Thoracic aorta (tissue), 2 donors: ENCODE data around the gene ABHD15. TPM values are rescaled to one million over a fixed set of nuclear protein-coding genes. Genes with fewer than 3 reads are reported as not detected.

Source experiments
- ATAC-seq: fragments of 150-250 bp; one replicate; pipeline ENCODE4 v1.8.0; 2017; ENCODE audit warnings: low read depth; ENCODE audit not compliant: insufficient number of reproducible peaks, low FRiP score
- DNase-seq: peaks from one replicate; pipeline ENCODE4 v3.0.0-alpha.2; 2020; ENCODE audit warnings: low spot score
- H3K27ac ChIP-seq, 2 donors: fragments of 200-600 bp; sonication (generic); 1 replicate in 1 of 2; 2 replicates in 1 of 2; pipeline ENCODE4 v1.5.1; 2016; ENCODE audit warnings: mild to moderate bottlenecking in 2 of 2, moderate library complexity in 2 of 2
- H3K27me3 ChIP-seq: fragments of 200-600 bp; sonication (generic); replicated peaks from 2 replicates; pipeline ENCODE4 v1.6.0; 2016; ENCODE audit warnings: mild to moderate bottlenecking; ENCODE audit not compliant: insufficient read depth
- H3K36me3 ChIP-seq: fragments of 200-600 bp; sonication (generic); one replicate; pipeline ENCODE4 v1.5.1; 2016
- H3K4me1 ChIP-seq, 2 donors: fragments of 200-600 bp; sonication (generic); 1 replicate in 1 of 2; 2 replicates in 1 of 2; pipeline versions ENCODE4 v1.5.1 to v1.6.0; 2016; ENCODE audit warnings: low read depth in 2 of 2, mild to moderate bottlenecking in 1 of 2; ENCODE audit not compliant: control insufficient read depth in 1 of 2
- H3K4me3 ChIP-seq: fragments of 200-600 bp; sonication (generic); 2 replicates; pipeline ENCODE4 v1.5.1; 2016; ENCODE audit warnings: mild to moderate bottlenecking
- H3K9me3 ChIP-seq: fragments of 200-600 bp; sonication (generic); 2 replicates; pipeline ENCODE4 v1.5.1; 2016
- total RNA-seq, 2 donors: library from RNA; depleted of rRNA; stranded (reverse); fragments of >200 nt; gene quantifications; one replicate each; pipeline versions ENCODE4 v1.1.0 to v1.2.3, GENCODE V29; 2016
- TF ChIP-seq, protein P1 (sequence below): fragments of 200-600 bp; sonication (generic); IDR thresholded peaks from one replicate; pipeline ENCODE4 v1.5.1; 2019; ENCODE audit warnings: antibody characterized with exemption

ABHD15 gene
- total RNA-seq, 2 donors from 2014 or later: 11.3 to 24.0 TPM

DNA sequence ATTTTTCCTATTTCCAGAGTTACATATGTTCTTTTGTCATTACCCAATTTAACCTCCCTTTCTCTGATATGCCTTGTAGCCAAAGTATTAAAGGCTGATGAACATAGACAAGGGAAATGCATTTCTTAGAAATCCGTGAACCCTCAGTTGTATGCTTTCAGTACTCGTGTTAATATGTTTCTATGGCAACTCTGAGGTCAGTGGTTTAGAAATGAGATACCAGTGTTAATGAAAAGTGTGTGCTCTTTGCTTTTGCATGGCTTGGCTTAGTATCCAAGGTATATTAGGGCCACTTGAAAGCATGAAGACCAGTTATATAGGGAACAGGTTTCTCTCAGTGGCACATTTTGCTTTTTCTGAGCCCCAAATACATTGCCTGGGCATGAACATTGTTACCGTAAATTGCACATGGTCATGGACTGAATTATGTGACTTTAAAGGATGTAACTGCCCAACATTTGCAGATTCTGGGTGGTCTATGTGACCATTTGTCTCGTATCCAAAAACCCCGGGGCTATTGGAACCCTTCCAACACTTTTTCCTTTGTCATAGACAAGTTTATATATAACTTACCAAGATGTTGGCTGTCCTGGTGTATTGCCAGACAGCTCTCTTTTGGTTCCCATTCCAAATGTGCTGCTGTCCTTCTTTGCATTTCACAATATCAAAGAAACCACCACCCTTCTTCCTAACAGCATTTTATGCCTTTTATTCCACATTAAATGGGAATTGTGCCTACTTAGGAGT is 17.5 kb downstream of the ABHD15 start:
- no peaks in the 10 kb centered on the region for H3K9me3 ChIP-seq
- DNase-seq (no peak), ATAC-seq (no peak)
- H3K27me3 ChIP-seq: no peaks in the 10 kb centered on the region
- no peak overlapping the region for H3K4me3 ChIP-seq
- H3K27ac ChIP-seq: no peak overlapping the region
- TF ChIP-seq, protein P1, sequence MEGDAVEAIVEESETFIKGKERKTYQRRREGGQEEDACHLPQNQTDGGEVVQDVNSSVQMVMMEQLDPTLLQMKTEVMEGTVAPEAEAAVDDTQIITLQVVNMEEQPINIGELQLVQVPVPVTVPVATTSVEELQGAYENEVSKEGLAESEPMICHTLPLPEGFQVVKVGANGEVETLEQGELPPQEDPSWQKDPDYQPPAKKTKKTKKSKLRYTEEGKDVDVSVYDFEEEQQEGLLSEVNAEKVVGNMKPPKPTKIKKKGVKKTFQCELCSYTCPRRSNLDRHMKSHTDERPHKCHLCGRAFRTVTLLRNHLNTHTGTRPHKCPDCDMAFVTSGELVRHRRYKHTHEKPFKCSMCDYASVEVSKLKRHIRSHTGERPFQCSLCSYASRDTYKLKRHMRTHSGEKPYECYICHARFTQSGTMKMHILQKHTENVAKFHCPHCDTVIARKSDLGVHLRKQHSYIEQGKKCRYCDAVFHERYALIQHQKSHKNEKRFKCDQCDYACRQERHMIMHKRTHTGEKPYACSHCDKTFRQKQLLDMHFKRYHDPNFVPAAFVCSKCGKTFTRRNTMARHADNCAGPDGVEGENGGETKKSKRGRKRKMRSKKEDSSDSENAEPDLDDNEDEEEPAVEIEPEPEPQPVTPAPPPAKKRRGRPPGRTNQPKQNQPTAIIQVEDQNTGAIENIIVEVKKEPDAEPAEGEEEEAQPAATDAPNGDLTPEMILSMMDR: no peak
- H3K36me3 ChIP-seq: no peaks in the 10 kb centered on the region
- no peaks in the 10 kb centered on the region for H3K4me1 ChIP-seq

DNA sequence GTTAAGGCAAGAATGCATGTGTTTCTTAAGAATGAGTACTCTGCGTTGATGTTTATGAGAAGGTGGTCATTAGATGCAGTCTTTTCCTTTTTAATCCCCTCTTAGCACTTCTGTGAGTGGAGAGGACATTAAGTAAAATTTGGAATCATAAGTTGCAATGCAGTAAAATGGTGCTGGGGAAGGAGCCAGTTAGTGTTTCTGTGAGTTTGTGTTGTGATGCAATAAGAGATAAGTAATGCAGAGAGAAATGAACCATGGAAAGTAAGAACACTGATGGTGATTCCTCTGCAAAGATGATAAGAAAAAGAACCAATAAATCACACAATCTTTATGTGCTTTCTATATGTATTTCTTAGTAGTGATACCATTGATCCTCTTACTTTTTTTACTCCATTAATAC is 20.0 kb downstream of the ABHD15 start:
- Histone ChIP-seq H3K27me3 (no peaks in the 10 kb centered on the region), H3K36me3 (peaks cover 14% of the 10 kb centered on the region), H3K9me3 (no peaks in the 10 kb centered on the region), H3K27ac (no peak overlapping the region), H3K4me3 (no peak overlapping the region), H3K4me1 (no peaks in the 10 kb centered on the region)
- TF ChIP-seq, protein P1: no peak
- DNase-seq (no peak), ATAC-seq (no peak)

DNA sequence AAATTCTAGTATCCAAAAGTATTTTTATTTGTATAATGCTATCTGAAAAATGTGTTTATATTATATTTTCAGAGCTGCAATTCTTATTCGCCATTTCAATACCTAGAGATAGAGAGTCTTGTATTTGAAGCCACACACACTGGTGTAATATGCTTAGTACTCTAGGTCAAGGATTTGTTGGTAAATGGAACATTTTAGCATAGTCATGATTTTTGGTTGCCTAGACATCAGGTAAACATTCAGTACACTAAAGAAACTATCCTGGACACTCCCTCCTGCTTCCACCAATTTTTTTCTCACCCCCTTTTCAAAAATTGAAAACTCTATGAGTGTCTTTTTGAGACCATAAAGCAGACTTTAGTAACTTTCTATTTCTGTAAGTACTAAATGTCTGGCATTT is 20.8 kb downstream of the ABHD15 start:
- no peaks in the 10 kb centered on the region for H3K4me1 ChIP-seq
- no peak overlapping the region for H3K27ac ChIP-seq
- no peaks in the 10 kb centered on the region for H3K9me3 ChIP-seq
- no peak overlapping the region for H3K4me3 ChIP-seq
- H3K36me3 ChIP-seq: peaks cover 14% of the 10 kb centered on the region
- ATAC-seq: no peak
- DNase-seq: no peak
- H3K27me3 ChIP-seq: no peaks in the 10 kb centered on the region
- TF ChIP-seq, protein P1: no peak

DNA sequence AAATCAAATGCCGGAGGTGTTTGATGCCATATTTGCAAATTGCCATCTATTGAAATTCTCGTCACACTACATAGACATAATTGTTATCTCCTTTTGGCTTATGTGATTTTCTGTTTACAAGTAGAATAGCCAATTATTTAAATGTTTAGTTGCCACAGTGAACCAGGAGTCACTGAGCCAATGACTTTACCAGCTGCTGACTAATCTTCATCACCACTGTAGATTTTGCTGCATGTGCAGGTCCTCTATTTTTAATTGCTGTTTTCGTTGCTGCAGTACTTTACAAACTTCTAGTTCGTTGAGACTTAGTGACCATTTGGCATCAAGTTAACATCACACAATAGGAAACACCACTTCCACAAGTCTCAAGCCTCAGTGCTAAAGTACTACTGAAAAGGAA is 22.8 kb downstream of the ABHD15 start:
- Histone ChIP-seq H3K36me3 (peaks cover 19% of the 10 kb centered on the region), H3K4me1 (no peaks in the 10 kb centered on the region), H3K4me3 (no peak overlapping the region), H3K27me3 (no peaks in the 10 kb centered on the region), H3K27ac (no peak overlapping the region), H3K9me3 (no peaks in the 10 kb centered on the region)
- no peak for DNase-seq
- TF ChIP-seq, protein P1: no peak
- ATAC-seq: no peak

DNA sequence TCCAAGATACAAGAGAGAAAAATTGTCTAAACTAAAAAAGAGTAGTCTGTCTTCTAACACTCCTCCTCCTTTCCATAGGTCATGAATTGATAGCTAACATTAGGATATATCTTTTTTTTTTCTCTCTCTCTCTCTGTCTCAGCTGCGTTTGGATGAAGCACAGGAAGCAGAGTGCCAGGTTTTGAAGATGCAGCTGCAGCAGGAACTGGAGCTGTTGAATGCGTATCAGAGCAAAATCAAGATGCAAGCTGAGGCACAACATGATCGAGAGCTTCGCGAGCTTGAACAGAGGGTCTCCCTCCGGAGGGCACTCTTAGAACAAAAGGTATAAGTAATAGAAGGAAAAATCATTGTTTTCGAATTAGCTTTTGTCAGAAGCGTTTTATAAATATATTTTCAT is 32.9 kb downstream of the ABHD15 start:
- DNase-seq (no peak), ATAC-seq (no peak)
- H3K27me3 ChIP-seq: no peaks in the 10 kb centered on the region
- TF ChIP-seq, protein P1: no peak
- no peaks in the 10 kb centered on the region for H3K4me1 ChIP-seq
- H3K9me3 ChIP-seq: no peaks in the 10 kb centered on the region
- peaks cover 16% of the 10 kb centered on the region for H3K36me3 ChIP-seq
- H3K4me3 ChIP-seq: no peak overlapping the region
- H3K27ac ChIP-seq: no peak overlapping the region
